HepG2 (cell line): ENCODE results near the gene KLHDC1. TPM values are rescaled to one million over a fixed set of nuclear protein-coding genes. Genes with fewer than 3 reads are reported as not detected.
A peak's percentile ranks its signal among the peaks of the same experiment; 100 is the strongest.

Experiments used
- ATAC-seq: fragments of 200-7000 bp; cut with Tn5 transposase; 3 replicates; pipeline ENCODE4 v1.9.1; 2020; ENCODE audit warnings: mild to moderate bottlenecking, moderate library complexity
- BruUV-seq: library from RNA; stranded (reverse); fragments of 400-500 nt; replicated peaks from 2 replicates; lab custom pipeline; 2021; lab: Mats Ljungman, UMichigan
- CTCF ChIA-PET: fragments of 300-600 bp; formaldehyde crosslinking; extraction: SDS; loops from one replicate; lab custom pipeline; 2021; ENCODE audit warnings: low total read pairs, inconsistent platforms, low intra/inter-chr PET ratio; lab: Yijun Ruan, JAX
- POLR2A ChIA-PET: fragments of 350-600 bp; sonication (Branson Sonifier 250); formaldehyde crosslinking; loops from one replicate; lab custom pipeline; 2020; ENCODE audit warnings: antibody characterized with exemption, inconsistent platforms; lab: Yijun Ruan, JAX
- DNase-seq: peaks from one replicate; pipeline ENCODE4 v3.0.0-alpha.2; 2015; ENCODE audit warnings: low spot score
- FAIRE-seq: peaks from 3 replicates; lab custom pipeline; 2011; peaks lifted over from hg19 to GRCh38; lab: Jason Lieb, UNC
- H2AFZ ChIP-seq: one replicate; pipeline ENCODE4 v1.6.1; 2011; ENCODE audit warnings: low read length, inconsistent platforms
- H3K27ac ChIP-seq: fragments of 300-600 bp; 3 replicates; pipeline ENCODE4 v1.8.0; 2011; ENCODE audit warnings: mixed run types, mild to moderate bottlenecking, mixed read lengths, low read length, inconsistent platforms; ENCODE audit not compliant: insufficient read depth; ENCODE audit errors: extremely low read length
- H3K27me3 ChIP-seq, 2 experiments: fragments of 200-600 bp in 1 of 2; 2 replicates in 1 of 2; 3 replicates in 1 of 2; pipeline versions ENCODE4 v1.6.0 to v1.8.0; 2011; ENCODE audit warnings: low read length in 2 of 2, mild to moderate bottlenecking in 2 of 2, moderate library complexity in 2 of 2, inconsistent platforms in 1 of 2; ENCODE audit not compliant: insufficient read depth in 2 of 2, control insufficient read depth in 1 of 2
- H3K36me3 ChIP-seq, 2 experiments: fragments of 200-600 bp in 1 of 2; replicated peaks in 1 of 2; 2 replicates in 1 of 2; 3 replicates in 1 of 2; pipeline versions ENCODE4 v1.5.1 to v1.8.0; 2011; ENCODE audit warnings: low read length in 2 of 2, inconsistent platforms in 1 of 2; ENCODE audit not compliant: insufficient read depth in 2 of 2, control insufficient read depth in 1 of 2
- H3K4me1 ChIP-seq: 2 replicates; pipeline ENCODE4 v1.5.1; 2012; ENCODE audit warnings: low read length, inconsistent platforms; ENCODE audit not compliant: insufficient read depth
- H3K4me2 ChIP-seq: 2 replicates; pipeline ENCODE4 v1.6.0; 2011; ENCODE audit warnings: low read depth, low read length, inconsistent platforms
- H3K4me3 ChIP-seq, 3 experiments: fragments of 200-600 bp in 1 of 3; sonication (generic), shearing (Covaris generic) in 1 of 3; replicated peaks in 1 of 3; 2 replicates each; pipeline ENCODE4 v1.5.1; 2011 to 2016; ENCODE audit warnings: low read length in 3 of 3, inconsistent platforms in 2 of 3, low read depth in 2 of 3, mild to moderate bottlenecking in 2 of 3, control low read depth in 1 of 3, mixed read lengths in 1 of 3; ENCODE audit not compliant: insufficient read depth in 1 of 3
- H3K79me2 ChIP-seq: one replicate; pipeline ENCODE4 v1.6.1; 2011; ENCODE audit warnings: low read length, inconsistent platforms; ENCODE audit not compliant: insufficient read depth
- H3K9ac ChIP-seq: 2 replicates; pipeline ENCODE4 v1.6.0; 2011; ENCODE audit warnings: mild to moderate bottlenecking, low read depth, low read length, inconsistent platforms; ENCODE audit not compliant: insufficient read depth
- H3K9me3 ChIP-seq: 2 replicates; pipeline ENCODE4 v1.5.1; 2012; ENCODE audit warnings: mild to moderate bottlenecking, low read length
- H4K20me1 ChIP-seq: 2 replicates; pipeline ENCODE4 v1.6.0; 2011; ENCODE audit warnings: inconsistent platforms, mild to moderate bottlenecking, low read length, moderate library complexity; ENCODE audit not compliant: insufficient read depth
- CREM ChIP-seq, 2 experiments: sonication (generic) in 1 of 2; formaldehyde crosslinking in 1 of 2; IDR thresholded peaks; 2 replicates each; pipeline versions ENCODE4 v1.4.0 to v1.6.1; 2016 to 2020; ENCODE audit warnings: antibody characterized with exemption in 1 of 2, mild to moderate bottlenecking in 1 of 2, missing genetic modification reagents in 1 of 2
- KAT8 ChIP-seq: IDR thresholded peaks from 2 replicates; pipeline ENCODE4 v1.6.1; 2016; ENCODE audit warnings: missing genetic modification reagents, missing compliant biosample characterization
- TCF12 ChIP-seq, 2 experiments: fragments of 450-650 bp in 1 of 2; sonication (generic) in 1 of 2; formaldehyde crosslinking in 1 of 2; IDR thresholded peaks; 2 replicates each; pipeline versions ENCODE4 v1.6.1 to v1.8.0; 2017 to 2022; ENCODE audit warnings: antibody characterized with exemption in 1 of 2, mild to moderate bottlenecking in 1 of 2, missing genetic modification reagents in 1 of 2, moderate library complexity in 1 of 2
- ZC3H4 ChIP-seq: sonication (generic); formaldehyde crosslinking; IDR thresholded peaks from 2 replicates; pipeline ENCODE4 v1.4.0; 2020; ENCODE audit warnings: missing genetic modification reagents, borderline replicate concordance
- ZNF256 ChIP-seq: sonication (generic); formaldehyde crosslinking; conservative IDR thresholded peaks from 2 replicates; pipeline ENCODE4 v1.4.0; 2020; ENCODE audit warnings: missing genetic modification reagents
- WGBS: methylation state at CpG from one replicate; pipeline ENCODE4 v1.1.6; 2017; ENCODE audit warnings: low lambda C conversion rate; 5-methylcytosine and 5-hydroxymethylcytosine counted together
- in situ Hi-C: cut with HindIII; loops from 2 replicates; pipeline ENCODE4 v1.10.0; 2017; ENCODE audit warnings: low pct_unique_long_range_greater_than_20kb; ENCODE audit not compliant: extremely low pct_ligation_motif_present
- intact Hi-C: fragments of 100-400 bp; cut with micrococcal nuclease; formaldehyde crosslinking; loops from one replicate; pipeline ENCODE4 v1.10.0; 2022; ENCODE audit not compliant: unreplicated experiment
- polyA plus RNA-seq, 8 experiments: library from polyadenylated mRNA; depleted of rRNA in 3 of 8; stranded (reverse) in 7 of 8; unstranded in 1 of 8; fragments of >200 nt; fragmentation: Illumina TruSeq in 4 of 8; extraction: Trizol in 4 of 8; gene quantifications; 2 replicates each; pipeline versions ENCODE4 v1.2.1 to v1.2.3, GENCODE V29; 2011 to 2016; ENCODE audit warnings: low read depth in 4 of 8, missing spikeins in 1 of 8, mixed read lengths in 1 of 8; ENCODE audit not compliant: insufficient read depth in 1 of 8
- total RNA-seq, 5 experiments: library from RNA; depleted of rRNA; stranded (reverse); fragments of >200 nt; fragmentation: Illumina TruSeq; extraction: Trizol; gene quantifications; 2 replicates each; pipeline ENCODE4 v1.2.3, GENCODE V29; 2016; ENCODE audit warnings: low read depth in 1 of 5
- TF ChIP-seq, protein P1 (sequence below): sonication (generic); formaldehyde crosslinking; IDR thresholded peaks from 2 replicates; pipeline ENCODE4 v1.5.1; 2020; ENCODE audit warnings: mild to moderate bottlenecking, missing genetic modification reagents, borderline replicate concordance

The KLHDC1 gene
- total and polyA plus RNA-seq, 2 of the 13 experiments (the other 11 are each of a cell fraction or from before 2014, with no cell fraction given) = 0.11 TPM; not detected in 1

GRCh38 chr14:49761839-49762551, 69.1 kb downstream of the KLHDC1 start (continued):
- no peak for TF ChIP-seq TCF12 (IDR thresholded peaks at IDR 0.05)
- TF ChIP-seq TCF12 (CRISPR knock-in tag; IDR thresholded peaks at IDR 0.05) = no peak
- TF ChIP-seq, protein P1, sequence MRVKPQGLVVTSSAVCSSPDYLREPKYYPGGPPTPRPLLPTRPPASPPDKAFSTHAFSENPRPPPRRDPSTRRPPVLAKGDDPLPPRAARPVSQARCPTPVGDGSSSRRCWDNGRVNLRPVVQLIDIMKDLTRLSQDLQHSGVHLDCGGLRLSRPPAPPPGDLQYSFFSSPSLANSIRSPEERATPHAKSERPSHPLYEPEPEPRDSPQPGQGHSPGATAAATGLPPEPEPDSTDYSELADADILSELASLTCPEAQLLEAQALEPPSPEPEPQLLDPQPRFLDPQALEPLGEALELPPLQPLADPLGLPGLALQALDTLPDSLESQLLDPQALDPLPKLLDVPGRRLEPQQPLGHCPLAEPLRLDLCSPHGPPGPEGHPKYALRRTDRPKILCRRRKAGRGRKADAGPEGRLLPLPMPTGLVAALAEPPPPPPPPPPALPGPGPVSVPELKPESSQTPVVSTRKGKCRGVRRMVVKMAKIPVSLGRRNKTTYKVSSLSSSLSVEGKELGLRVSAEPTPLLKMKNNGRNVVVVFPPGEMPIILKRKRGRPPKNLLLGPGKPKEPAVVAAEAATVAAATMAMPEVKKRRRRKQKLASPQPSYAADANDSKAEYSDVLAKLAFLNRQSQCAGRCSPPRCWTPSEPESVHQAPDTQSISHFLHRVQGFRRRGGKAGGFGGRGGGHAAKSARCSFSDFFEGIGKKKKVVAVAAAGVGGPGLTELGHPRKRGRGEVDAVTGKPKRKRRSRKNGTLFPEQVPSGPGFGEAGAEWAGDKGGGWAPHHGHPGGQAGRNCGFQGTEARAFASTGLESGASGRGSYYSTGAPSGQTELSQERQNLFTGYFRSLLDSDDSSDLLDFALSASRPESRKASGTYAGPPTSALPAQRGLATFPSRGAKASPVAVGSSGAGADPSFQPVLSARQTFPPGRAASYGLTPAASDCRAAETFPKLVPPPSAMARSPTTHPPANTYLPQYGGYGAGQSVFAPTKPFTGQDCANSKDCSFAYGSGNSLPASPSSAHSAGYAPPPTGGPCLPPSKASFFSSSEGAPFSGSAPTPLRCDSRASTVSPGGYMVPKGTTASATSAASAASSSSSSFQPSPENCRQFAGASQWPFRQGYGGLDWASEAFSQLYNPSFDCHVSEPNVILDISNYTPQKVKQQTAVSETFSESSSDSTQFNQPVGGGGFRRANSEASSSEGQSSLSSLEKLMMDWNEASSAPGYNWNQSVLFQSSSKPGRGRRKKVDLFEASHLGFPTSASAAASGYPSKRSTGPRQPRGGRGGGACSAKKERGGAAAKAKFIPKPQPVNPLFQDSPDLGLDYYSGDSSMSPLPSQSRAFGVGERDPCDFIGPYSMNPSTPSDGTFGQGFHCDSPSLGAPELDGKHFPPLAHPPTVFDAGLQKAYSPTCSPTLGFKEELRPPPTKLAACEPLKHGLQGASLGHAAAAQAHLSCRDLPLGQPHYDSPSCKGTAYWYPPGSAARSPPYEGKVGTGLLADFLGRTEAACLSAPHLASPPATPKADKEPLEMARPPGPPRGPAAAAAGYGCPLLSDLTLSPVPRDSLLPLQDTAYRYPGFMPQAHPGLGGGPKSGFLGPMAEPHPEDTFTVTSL (CRISPR knock-in tag) = no peak
- TF ChIP-seq CREM (IDR thresholded peaks at IDR 0.05) = peak; percentile 26; the same call in 1 of the 2 replicates
- TF ChIP-seq CREM (CRISPR knock-in tag; IDR thresholded peaks at IDR 0.05) = no peak
- TF ChIP-seq KAT8 (CRISPR knock-in tag) = no peak

- intact Hi-C loops = no loop called here
- Histone ChIP-seq H3K27ac (peak overlapping the region; percentile 99), H3K79me2 (peaks cover 33% of the 10 kb centered on the region), H3K4me1 (peaks cover 47% of the 10 kb centered on the region), H3K9ac (peak overlapping the region; percentile 98), H3K9me3 (no peaks in the 10 kb centered on the region), H2AFZ (no peak overlapping the region), H4K20me1 (no peaks in the 10 kb centered on the region), H3K4me2 (peak overlapping the region; percentile 99), H3K36me3 (no peaks in the 10 kb centered on the region), H3K4me3 (peak overlapping the region; percentile 52 to 99 (median 94)), H3K27me3 (no peaks in the 10 kb centered on the region; a peak in 1 of 5 replicates)
- DNase-seq (no peak), ATAC-seq (no peak), FAIRE-seq (no peak)
- WGBS = 68% methylated on average over 10 of the region's 10 CpGs
- in situ Hi-C loops = loop anchor here (5.0 to 10.0 kb wide), 2 partner anchors 72 to 135 kb away; partner anchors contain the start of gene KLHDC1
- BruUV-seq = no TSS peak
- POLR2A ChIA-PET = interaction anchor here (0.8 to 6.5 kb wide), 15 partner anchors 15 to 180 kb away, joined by 3 to 76 read pairs (median 10); partner anchors contain the start of genes DNAAF2, KLHDC1, LRR1 and MGAT2
- TF ChIP-seq ZC3H4 (CRISPR knock-in tag) (peak; percentile 43; the same call in 1 of the 2 replicates), ZNF256 (no peak)
- CTCF ChIA-PET = no interaction called here
Observed at GRCh38 chr14:49766839-49767238, 73.9 kb downstream of the KLHDC1 start.
